Measurements from ENCODE around the gene DNAH7.
"Not testable (repeated sequence)": the region's sequence is repeated elsewhere in the genome, so short reads cannot be mapped to it uniquely, and the experiment has no call there.

The DNAH7 gene

GRCh38 chr2:195696012-195696411 is 372.6 kb downstream of the DNAH7 start:
- H3K4me3 ChIP-seq: no peak overlapping the region
- H3K9me3 ChIP-seq: peaks cover 2 to 14% (median 10%) of the 10 kb centered on the region in 3 donors
- no peak for DNase-seq
- no peak for TF ChIP-seq CTCF (IDR thresholded peaks at IDR 0.05)
- no peaks in the 10 kb centered on the region for H3K4me1 ChIP-seq
- intact Hi-C loops (cut with DNase I; ENCODE audit: low total_unique reads): no loop called here
- H3K27me3 ChIP-seq: no peaks in the 10 kb centered on the region
- H3K27ac ChIP-seq: no peak overlapping the region
- H3K36me3 ChIP-seq: peaks cover 0 to 17% (median 7%) of the 10 kb centered on the region in 3 donors

GRCh38 chr2:195695002-195695631 is 373.5 kb downstream of the DNAH7 start:
- H3K9me3 ChIP-seq: peaks cover 0 to 6% (median under 1%) of the 10 kb centered on the region in 3 donors
- intact Hi-C loops (cut with DNase I; ENCODE audit: low total_unique reads): no loop called here
- no peaks in the 10 kb centered on the region for H3K4me1 ChIP-seq
- DNase-seq: no peak
- H3K4me3 ChIP-seq: no peak overlapping the region
- H3K36me3 ChIP-seq: peaks cover 0 to 11% (median 7%) of the 10 kb centered on the region in 3 donors
- H3K27ac ChIP-seq: no peak overlapping the region
- TF ChIP-seq CTCF (IDR thresholded peaks at IDR 0.05): no peak
- no peaks in the 10 kb centered on the region for H3K27me3 ChIP-seq

DNA sequence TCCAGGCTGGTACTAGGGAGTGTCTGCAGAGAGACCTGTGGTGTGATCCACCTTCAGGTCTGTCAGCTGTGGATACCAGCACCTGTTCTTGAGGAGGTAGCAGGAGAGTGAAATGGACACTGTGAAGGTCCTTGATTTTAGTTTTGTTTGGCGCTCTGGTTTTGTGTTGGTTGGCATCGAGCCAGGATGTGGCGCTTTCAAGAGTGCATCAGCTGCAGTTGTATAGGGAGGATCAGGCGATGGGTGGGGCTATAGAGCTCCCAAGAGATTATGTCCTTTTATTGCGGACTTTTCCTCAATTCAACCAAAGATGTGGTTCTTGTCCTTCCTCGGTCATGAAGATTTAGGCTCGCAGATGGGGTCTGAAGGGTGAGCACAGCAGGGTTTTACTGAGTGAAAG is 374.1 kb downstream of the DNAH7 start:
- Histone ChIP-seq H3K4me3 (no peak overlapping the region), H3K9me3 (peaks cover 0 to under 1% (median 0%) of the 10 kb centered on the region in 3 donors), H3K36me3 (peaks cover 0 to 10% (median 7%) of the 10 kb centered on the region in 3 donors), H3K4me1 (no peaks in the 10 kb centered on the region), H3K27ac (no peak overlapping the region), H3K27me3 (no peaks in the 10 kb centered on the region)
- no peak for DNase-seq
- TF ChIP-seq CTCF (IDR thresholded peaks at IDR 0.05): no peak
- intact Hi-C loops (cut with DNase I; ENCODE audit: low total_unique reads): no loop called here

DNA sequence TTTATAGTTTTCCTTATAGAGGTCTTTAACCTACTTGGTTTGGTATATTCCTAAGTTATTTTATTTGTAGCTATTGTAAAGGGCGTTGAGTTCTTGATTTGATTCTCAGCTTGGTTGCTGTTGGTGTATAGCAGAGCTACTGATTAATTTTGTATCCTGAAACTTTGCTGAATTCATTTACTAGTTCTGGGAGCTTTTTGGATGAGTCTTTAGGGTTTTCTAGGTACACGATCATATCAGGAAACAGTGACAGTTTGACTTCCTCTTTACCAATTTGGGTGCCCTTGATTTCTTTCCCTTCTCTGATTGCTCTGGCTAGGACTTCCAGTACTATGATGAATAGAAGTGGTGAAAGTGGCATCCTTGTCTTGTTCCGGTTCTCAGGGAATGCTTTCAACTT is 376.1 kb downstream of the DNAH7 start:
- intact Hi-C loops (cut with DNase I; ENCODE audit: low total_unique reads); H3K4me3 ChIP-seq: not testable (repeated sequence)

More for the DNA sequence above, 376.1 kb downstream of the DNAH7 start:
- not testable (repeated sequence) for H3K27me3 ChIP-seq, H3K4me1 ChIP-seq, H3K27ac ChIP-seq, H3K36me3 ChIP-seq, DNase-seq, H3K9me3 ChIP-seq
